HG03045 (cell line): Measurements from ENCODE around the gene OR6Y1.

Experiments used
- ATAC-seq: cut with Tn5 transposase; IDR thresholded peaks from one replicate; pipeline ENCODE4 v1.9.1; 2021; ENCODE audit warnings: mild to moderate bottlenecking, moderate library complexity; ENCODE audit not compliant: unreplicated experiment

The OR6Y1 gene, protein sequence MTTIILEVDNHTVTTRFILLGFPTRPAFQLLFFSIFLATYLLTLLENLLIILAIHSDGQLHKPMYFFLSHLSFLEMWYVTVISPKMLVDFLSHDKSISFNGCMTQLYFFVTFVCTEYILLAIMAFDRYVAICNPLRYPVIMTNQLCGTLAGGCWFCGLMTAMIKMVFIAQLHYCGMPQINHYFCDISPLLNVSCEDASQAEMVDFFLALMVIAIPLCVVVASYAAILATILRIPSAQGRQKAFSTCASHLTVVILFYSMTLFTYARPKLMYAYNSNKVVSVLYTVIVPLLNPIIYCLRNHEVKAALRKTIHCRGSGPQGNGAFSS

GRCh38 chr1:158554352-158554751, at the start of gene OR6Y1:
Gene OR6Y1 (minus strand): TSS chr1:158554405. CDS start chr1:158548105, 6,300 bp downstream.
- no peak for ATAC-seq

DNA sequence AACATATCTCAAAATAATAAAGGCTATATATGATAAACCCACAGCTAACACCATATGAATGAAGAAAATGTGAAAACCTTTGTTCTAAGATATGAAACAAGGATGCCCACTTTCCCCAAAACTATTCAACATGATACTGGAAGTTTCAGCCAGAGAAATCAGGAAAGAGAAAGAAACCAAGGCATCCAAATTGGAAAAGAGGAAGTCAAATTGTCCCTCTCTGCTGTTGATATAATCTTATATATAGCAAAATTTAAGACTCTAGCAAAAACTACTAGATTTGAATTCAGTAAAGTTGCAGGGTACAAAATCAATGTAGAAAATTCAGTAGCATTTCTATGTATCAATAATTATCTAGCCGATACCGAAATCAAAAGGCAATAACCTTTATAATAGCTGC, 46.5 kb upstream of the OR6Y1 start:
- no peak for ATAC-seq

- no peak for ATAC-seq
These were observed 32.7 kb upstream of the OR6Y1 start for GRCh38 chr1:158586942-158587341.

DNA sequence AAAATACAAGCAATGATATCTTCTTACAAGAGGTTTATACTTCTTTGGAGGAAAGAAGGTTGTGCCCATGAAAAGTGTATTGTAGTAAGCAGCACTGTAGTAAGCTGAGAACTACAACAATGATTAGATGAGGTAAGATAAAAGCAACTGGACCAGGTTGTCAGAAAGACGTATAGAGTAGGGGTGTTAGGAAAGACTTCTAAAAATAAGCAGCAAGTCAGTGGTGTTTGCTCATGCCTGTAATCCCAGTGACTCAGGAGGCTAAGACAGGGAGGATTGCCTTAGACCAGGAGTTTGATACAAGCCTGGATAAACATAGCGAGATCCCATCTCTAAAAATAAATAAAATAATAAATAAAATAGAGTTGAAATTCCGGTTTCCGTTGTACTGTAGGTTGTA, 29.8 kb upstream of the OR6Y1 start:
- no peak for ATAC-seq

- no peak for ATAC-seq
These were observed 25.5 kb upstream of the OR6Y1 start, which contains the start of gene OR10X1 for GRCh38 chr1:158579733-158580132. Gene OR10X1 (minus strand): TSS chr1:158579899. CDS start chr1:158579899, 0 bp downstream.

GRCh38 chr1:158577561-158577960, 23.4 kb upstream of the OR6Y1 start:
- no peak for ATAC-seq

DNA sequence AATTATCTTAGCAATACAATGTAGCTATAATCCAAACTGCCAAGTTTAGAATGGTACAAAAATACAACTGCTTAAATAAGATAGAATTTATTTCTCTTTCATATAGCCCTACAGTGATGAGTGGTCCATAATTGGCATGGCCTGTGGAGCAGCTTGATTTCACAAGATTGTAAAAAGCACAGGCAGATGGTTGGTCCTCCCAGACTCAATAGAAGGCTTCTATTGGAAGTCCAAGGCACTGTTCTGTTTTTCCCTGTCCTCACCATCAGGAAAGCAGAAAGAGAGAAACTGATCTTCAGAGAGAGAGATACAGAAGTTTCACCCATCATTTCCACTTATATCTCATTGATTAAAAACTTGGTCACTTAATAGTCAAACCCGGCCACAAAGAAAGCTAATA, 18.0 kb upstream of the OR6Y1 start:
- ATAC-seq = no peak

DNA sequence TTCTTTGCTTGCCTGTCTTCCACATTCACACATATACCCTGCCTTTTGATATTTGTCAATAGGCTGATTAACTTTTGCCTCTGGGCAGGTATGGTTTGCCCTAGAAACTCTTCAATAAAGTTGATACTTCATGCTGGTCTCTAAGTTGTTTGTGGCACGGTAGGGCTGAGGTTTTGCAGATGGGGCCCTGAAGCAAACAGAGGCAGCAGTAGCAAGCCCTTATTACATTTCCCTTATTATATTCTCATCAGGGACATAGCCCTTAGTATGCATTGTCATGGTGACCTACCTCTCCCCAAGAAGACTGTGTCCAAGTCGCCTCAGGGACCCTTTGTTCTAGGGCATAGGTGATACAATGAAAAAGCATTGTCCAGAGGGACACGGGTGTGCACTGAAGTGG, 16.3 kb upstream of the OR6Y1 start, which contains the start of gene OR6P1:
OR6P1 (minus strand) TSS at position 101 of the 400 bp plus-strand sequence. CDS start 6,976 bp downstream, outside the sequence.
- no peak for ATAC-seq

DNA sequence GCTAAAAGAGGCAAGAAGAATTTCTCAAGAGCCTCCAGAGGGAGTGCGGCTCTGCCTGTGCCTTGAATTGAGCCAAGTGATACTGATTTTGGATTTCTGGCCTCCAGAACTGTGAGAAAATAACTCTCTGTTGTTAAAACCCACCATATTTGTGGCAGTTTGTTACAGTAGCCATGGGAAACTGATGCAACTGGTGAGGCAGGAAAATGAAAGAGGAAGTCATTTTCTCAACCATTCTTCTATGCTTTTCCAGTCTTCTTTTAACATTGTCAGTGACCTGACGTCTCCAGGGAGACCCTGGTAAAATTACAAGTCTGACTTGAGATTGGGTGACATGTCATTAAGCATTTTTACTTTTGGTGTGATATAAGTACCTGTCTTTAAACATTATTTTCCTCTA, 10.4 kb upstream of the OR6Y1 start:
- no peak for ATAC-seq

- no peak for ATAC-seq
These were observed 9.6 kb upstream of the OR6Y1 start for GRCh38 chr1:158563853-158564252.

DNA sequence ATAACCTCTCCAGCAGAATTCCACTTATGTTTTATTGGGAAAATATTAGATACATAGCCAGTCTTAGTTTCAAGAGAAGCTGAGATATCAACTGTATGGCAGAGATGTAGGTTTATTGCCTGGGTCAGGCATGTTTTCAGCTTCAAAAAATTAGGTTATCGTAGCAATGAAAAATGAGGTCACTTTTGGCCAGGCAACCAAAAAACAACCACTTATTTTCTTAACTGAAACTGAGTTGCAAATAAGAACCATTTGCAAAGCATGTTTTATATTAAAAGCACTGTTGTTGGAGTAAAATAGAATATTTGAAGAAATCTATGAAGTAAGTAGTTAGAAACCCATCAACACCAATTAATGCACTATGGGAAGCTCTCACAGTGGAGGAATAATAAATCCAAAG, 5.5 kb upstream of the OR6Y1 start:
- ATAC-seq = no peak

DNA sequence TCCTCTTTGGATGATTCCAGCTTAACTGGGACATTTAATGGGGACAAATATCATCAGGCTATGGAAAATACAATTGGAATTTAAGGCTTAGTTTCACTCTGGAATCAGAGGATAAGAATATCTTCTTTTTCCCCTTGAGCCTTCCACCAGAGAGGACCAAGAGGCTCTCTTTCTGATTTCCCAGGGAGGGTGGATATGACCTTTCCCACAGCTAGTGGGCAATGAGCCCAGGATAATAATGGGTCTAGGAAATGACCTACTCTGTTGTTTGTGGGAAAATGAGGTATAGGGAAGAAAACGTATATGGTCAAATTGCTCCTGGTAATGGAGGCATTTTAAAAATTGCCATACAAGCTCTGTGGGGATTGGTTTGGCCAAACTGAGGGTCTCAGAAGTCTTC, 1.9 kb downstream of the OR6Y1 start:
- ATAC-seq = no peak

DNA sequence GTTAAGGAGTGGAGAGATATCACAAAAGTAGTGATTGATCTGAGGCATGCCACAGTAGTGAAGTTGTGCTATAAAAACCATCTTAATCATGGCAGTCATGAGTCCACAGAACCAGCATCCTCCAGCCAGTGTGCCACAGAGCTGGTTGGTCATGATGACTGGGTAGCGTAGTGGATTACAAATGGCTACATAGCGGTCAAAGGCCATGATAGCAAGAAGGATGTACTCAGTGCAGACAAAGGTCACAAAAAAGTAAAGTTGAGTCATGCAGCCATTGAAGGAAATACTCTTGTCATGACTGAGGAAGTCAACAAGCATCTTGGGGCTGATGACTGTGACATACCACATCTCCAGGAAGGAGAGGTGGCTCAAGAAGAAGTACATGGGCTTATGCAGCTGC, 6.7 kb downstream of the OR6Y1 start:
- no peak for ATAC-seq

DNA sequence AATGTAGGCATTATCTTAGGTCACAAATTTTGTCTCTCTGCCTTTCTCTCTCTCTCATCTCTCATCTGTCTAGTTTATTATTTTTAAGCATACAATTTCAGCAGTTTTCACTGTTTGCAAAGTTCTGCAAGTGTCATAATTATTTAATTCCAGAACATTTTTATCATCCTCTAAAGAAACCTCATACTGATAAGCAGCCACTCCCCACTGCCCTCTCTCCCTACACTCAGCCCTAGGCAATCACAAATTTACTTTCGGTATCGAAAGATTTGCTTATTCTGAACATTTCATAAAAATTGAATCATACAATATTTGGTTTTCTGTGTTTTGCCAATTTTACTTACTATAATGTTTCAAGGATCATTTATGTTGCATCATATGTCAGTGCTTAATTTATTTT, 16.6 kb downstream of the OR6Y1 start:
- ATAC-seq = no peak

GRCh38 chr1:158534496-158534895, 19.7 kb downstream of the OR6Y1 start:
- no peak for ATAC-seq

DNA sequence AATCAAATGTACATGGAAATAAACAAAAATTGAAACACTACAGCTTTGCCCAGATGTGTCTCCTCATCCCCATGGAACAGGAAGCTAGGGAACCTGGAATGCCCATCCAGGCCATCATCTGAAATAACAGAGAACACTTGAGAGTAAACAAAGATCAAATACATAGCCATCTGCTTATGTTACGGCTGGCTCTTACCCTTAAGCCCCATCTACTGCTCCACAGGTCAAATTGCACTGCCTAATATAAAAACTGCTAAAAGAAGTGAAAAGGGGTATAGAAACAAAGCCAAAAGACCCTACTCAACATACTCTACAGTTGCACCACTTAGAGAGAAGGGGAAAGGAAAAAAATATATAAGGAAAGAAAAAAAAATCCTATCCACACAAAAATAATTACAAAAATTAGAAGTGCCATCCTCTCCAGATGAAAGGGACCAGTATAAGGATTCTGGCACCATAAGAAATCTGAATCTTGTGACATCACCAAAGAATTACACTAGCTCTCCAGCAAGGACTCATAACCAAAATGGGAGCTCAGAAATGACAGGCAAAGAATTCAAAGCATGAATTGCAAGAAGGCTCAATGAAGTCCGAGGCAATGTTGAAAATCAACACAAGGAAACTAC, 26.9 kb downstream of the OR6Y1 start:
- ATAC-seq = no peak

- ATAC-seq = no peak
These were observed 32.5 kb downstream of the OR6Y1 start for GRCh38 chr1:158521666-158522058.

DNA sequence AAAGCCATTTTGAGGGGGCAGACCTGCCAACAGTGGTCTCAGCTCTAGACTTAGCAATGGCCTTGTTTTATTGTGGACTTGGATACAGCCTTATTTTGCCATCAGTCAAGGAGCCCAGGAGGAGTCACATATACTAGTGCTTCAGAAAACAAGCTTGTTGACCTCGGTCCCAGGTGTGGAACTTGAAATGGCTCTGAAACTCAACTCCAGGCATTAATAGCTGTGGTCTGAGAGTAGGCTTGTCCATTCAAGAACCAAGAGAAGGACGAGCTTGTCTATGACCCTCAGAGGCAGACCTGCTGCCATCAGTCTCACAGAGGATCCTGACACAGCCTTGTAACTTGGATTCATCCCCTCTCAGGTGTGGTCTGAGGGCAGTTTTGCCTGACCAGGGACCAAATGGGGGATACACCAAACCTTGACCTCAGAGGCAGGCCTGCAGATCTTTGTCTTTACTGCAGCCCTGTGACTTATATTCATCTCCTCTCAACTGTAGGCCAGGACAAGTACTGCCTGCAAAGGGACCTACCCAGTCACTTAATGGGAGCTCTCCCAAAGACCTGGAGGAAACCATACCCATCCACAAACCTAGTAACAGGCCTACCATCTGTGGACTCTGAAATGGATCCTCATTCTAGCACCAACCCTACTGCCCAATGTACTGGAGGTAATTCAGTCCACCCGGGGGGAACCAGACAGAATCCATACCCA, 33.1 kb downstream of the OR6Y1 start:
- ATAC-seq = no peak

DNA sequence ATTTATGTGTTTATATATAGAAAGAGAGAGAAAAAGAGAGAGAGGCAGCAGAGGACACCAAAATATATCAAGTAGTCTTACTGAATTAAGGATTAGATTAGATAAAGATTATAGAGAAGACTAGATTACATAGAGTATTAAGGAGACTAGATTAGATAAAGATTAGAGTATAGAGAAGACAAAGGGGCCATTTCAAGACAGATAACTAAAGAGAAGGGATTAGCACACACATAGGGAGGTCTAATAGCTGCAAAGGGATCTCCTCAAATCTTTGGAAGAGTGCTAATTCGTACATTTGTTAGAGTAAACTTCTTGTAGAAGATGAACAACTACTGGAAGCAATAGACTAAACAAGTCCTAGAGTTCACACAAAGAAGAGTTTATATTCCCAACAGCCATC, 34.2 kb downstream of the OR6Y1 start:
- no peak for ATAC-seq

DNA sequence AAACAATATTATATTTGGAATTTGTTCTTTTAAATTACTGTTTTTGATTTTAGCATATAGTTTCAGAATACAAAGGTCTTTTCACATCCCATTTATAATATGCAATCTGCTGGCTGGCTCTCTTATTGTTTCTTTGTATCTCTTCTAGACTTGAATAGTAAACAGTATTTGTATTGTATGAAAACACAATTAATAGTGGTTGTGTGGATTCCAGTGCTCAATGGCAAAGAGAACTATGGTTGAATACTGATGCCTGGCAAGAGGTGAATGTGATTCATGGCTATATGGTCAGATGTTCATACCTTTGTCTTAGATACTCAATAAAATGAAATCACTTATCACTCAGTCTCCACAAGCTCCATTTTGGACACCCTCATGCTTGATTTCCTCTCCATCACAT, 37.2 kb downstream of the OR6Y1 start:
- no peak for ATAC-seq

GRCh38 chr1:158509471-158510156, 44.6 kb downstream of the OR6Y1 start:
- ATAC-seq = no peak
